ENCODE results near the gene ARL8B. TPM values are rescaled to one million over a fixed set of nuclear protein-coding genes. Genes with fewer than 3 reads are reported as not detected.

ARL8B gene
- total and polyA plus RNA-seq, 2 experiments from 2014 or later, result 47.2 to 72.9 TPM

DNA sequence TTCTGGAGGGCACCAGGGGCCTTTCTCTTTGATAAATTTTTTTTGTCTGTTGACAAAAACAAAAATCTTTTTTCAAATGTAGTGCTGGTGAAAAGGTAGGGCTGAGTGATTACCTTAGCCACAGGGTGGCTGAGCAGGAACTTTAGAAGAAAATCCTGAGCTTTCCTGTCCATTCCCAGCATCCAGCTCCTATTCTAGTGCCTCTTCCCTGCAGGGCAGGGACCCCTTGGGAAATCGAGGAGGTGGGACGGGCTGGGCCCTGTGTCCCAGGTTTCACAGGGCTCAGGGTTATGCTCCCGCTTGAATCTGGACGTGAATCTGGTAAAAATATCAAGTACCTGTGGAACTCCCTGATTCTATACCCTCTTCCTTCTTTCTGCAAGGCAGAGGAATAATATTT is 97.1 kb downstream of the ARL8B start:
- 73 to 83% methylated on average over 4 of the region's 4 CpGs for WGBS, 2 experiments (ENCODE audit: low coverage in 1 of 2, low lambda C conversion rate in 2 of 2, missing lambda C conversion rate in 2 of 2)
- Histone ChIP-seq H3K4me2 (ENCODE audit: unreplicated experiment) (no peak overlapping the region), H3K9me3 (ENCODE audit: low read depth) (no peaks in the 10 kb centered on the region), H3K36me3 (ENCODE audit: low read depth) (peaks cover 35% of the 10 kb centered on the region; the same call in 1 of the 2 replicates), H2AFZ (no peak overlapping the region), H3K9me2 (ENCODE audit: insufficient read depth) (no peaks in the 10 kb centered on the region), H4K20me1 (ENCODE audit: insufficient read depth) (no peaks in the 10 kb centered on the region), H3K9ac (no peak overlapping the region), H3K27me3 (replicated peaks; ENCODE audit: insufficient read depth) (no peaks in the 10 kb centered on the region), H3K27ac (no peak overlapping the region), H3K4me3 (no peak overlapping the region), H3K4me1 (ENCODE audit: insufficient read depth) (no peaks in the 10 kb centered on the region), H3K79me2 (ENCODE audit: insufficient read depth) (no peaks in the 10 kb centered on the region), H3F3A (ENCODE audit: insufficient read depth) (peaks cover 10% of the 10 kb centered on the region; the same call in 1 of the 2 replicates)
- TF ChIP-seq EZH2 (IDR thresholded peaks at IDR 0.05; ENCODE audit: insufficient read depth, poor library complexity, severe bottlenecking) (no peak), EZH2phosphoT487 (IDR thresholded peaks at IDR 0.05; ENCODE audit: insufficient read depth, low read depth) (no peak)
- in situ Hi-C loops (cut with MboI), result no loop called here
- no peak for DNase-seq

DNA sequence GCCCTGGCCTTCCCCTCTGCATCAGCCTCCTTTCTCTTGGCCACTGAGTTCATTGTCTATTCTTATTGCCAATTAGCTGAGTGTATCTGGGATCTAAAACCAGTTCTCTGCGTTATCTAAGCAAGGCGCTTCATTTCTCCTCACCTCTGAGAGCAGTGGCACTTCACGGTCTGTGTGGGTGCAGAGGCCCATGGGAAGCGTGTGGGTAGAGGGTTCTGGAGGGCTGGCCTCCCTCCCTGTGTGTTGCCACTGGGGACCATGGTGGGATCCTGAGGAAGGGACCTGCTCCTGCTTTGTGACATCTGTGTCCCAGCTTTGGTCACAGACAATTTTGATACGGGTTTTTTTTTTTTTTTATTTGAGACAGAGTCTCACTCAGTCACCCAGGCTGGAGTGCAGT is 98.1 kb downstream of the ARL8B start:
- Histone ChIP-seq H3F3A (ENCODE audit: insufficient read depth) (peaks cover 10% of the 10 kb centered on the region; the same call in 1 of the 2 replicates), H4K20me1 (ENCODE audit: insufficient read depth) (no peaks in the 10 kb centered on the region), H3K36me3 (ENCODE audit: low read depth) (peaks cover 27% of the 10 kb centered on the region; the same call in 1 of the 2 replicates), H3K4me2 (ENCODE audit: unreplicated experiment) (no peak overlapping the region), H3K9ac (no peak overlapping the region), H3K4me3 (no peak overlapping the region), H3K9me2 (ENCODE audit: insufficient read depth) (no peaks in the 10 kb centered on the region), H3K4me1 (ENCODE audit: insufficient read depth) (no peaks in the 10 kb centered on the region), H3K79me2 (ENCODE audit: insufficient read depth) (no peaks in the 10 kb centered on the region), H3K27ac (no peak overlapping the region), H3K27me3 (replicated peaks; ENCODE audit: insufficient read depth) (no peaks in the 10 kb centered on the region), H2AFZ (no peak overlapping the region), H3K9me3 (ENCODE audit: low read depth) (no peaks in the 10 kb centered on the region)
- in situ Hi-C loops (cut with MboI), result no loop called here
- WGBS, 2 experiments (ENCODE audit: low coverage in 1 of 2, low lambda C conversion rate in 2 of 2, missing lambda C conversion rate in 2 of 2), result 70 to 72% methylated on average over 5 of the region's 5 CpGs
- TF ChIP-seq EZH2 (IDR thresholded peaks at IDR 0.05; ENCODE audit: insufficient read depth, poor library complexity, severe bottlenecking), result no peak
- no peak for TF ChIP-seq EZH2phosphoT487 (IDR thresholded peaks at IDR 0.05; ENCODE audit: insufficient read depth, low read depth)
- DNase-seq, result no peak

DNA sequence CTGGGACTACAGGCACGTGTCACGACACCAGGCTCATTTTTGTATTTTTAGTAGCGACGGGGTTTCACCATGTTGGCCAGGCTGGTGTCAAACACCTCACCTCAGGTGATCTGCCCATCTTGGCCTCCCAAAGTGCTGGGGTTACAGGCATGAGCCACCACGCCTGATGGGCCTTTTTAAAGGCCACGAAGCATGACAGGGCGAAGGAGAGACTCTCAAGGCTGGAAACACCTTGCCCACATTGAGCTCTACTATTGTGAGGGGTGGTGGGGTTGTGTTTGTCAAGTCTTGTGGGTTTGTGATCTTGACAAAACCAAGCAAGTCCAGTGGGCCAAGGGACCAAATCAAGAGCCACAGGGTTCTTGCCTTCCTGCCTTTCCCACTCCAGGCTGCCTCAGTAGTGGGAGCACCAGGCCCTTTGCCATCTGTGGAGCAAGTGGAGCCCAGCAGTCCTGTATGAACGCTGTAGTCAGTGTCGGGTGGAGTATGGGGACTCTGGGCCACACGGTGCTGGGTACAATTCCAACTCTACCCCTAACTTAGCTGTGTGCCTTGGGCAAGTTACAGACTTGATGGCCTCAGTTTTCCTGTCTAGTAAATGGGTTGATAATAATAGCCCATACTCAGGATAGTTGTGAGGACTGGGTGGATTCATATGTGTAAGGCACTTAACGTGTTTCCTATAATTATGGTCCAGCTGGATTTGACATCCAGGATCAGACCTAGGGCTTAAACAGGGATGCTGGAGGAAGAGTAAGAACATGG is 98.8 kb downstream of the ARL8B start:
- no peak for DNase-seq
- Histone ChIP-seq H3K4me2 (ENCODE audit: unreplicated experiment) (no peak overlapping the region), H3K9me2 (ENCODE audit: insufficient read depth) (no peaks in the 10 kb centered on the region), H2AFZ (no peak overlapping the region), H3K79me2 (ENCODE audit: insufficient read depth) (no peaks in the 10 kb centered on the region), H4K20me1 (ENCODE audit: insufficient read depth) (no peaks in the 10 kb centered on the region), H3K9me3 (ENCODE audit: low read depth) (no peaks in the 10 kb centered on the region), H3K9ac (no peak overlapping the region), H3K36me3 (ENCODE audit: low read depth) (peaks cover 22% of the 10 kb centered on the region; the same call in 1 of the 2 replicates), H3K4me3 (no peak overlapping the region), H3K4me1 (ENCODE audit: insufficient read depth) (no peaks in the 10 kb centered on the region), H3K27ac (no peak overlapping the region), H3K27me3 (replicated peaks; ENCODE audit: insufficient read depth) (no peaks in the 10 kb centered on the region), H3F3A (ENCODE audit: insufficient read depth) (peaks cover 10% of the 10 kb centered on the region; the same call in 1 of the 2 replicates)
- WGBS, 2 experiments (ENCODE audit: low coverage in 1 of 2, low lambda C conversion rate in 2 of 2, missing lambda C conversion rate in 2 of 2), result 92 to 94% methylated on average over 11 of the region's 11 CpGs
- TF ChIP-seq EZH2 (IDR thresholded peaks at IDR 0.05; ENCODE audit: insufficient read depth, poor library complexity, severe bottlenecking), result no peak
- no peak for TF ChIP-seq EZH2phosphoT487 (IDR thresholded peaks at IDR 0.05; ENCODE audit: insufficient read depth, low read depth)
- in situ Hi-C loops (cut with MboI), result no loop called here

DNA sequence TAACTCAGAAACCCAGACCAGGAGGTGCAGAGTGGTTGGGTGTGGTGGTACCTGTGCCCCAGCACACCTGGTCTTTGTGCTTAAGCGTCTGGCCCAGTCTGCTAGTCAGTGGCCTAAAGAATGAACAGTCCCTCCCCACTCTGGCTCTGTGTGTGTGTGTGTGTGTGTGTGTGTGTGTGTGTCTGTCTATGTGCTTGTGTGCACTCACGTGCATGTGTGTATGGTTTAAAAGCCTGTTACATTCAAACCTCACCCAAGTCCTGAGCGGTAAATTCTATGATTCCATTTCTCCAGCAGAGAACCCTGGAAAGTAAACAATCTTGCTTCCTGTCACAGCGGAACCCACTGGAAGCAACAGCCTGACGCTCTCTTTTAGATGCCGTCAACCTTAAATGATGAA is 99.6 kb downstream of the ARL8B start:
- H3K79me2 ChIP-seq (ENCODE audit: insufficient read depth), result no peaks in the 10 kb centered on the region
- no peaks in the 10 kb centered on the region for H3K9me2 ChIP-seq (ENCODE audit: insufficient read depth)
- H4K20me1 ChIP-seq (ENCODE audit: insufficient read depth), result no peaks in the 10 kb centered on the region
- no peak overlapping the region for H2AFZ ChIP-seq
- H3F3A ChIP-seq (ENCODE audit: insufficient read depth), result peaks cover 10% of the 10 kb centered on the region; the same call in 1 of the 2 replicates
- H3K27ac ChIP-seq, result no peak overlapping the region
- TF ChIP-seq EZH2 (IDR thresholded peaks at IDR 0.05; ENCODE audit: insufficient read depth, poor library complexity, severe bottlenecking) (no peak), EZH2phosphoT487 (IDR thresholded peaks at IDR 0.05; ENCODE audit: insufficient read depth, low read depth) (no peak)
- H3K36me3 ChIP-seq (ENCODE audit: low read depth), result peaks cover 13% of the 10 kb centered on the region; the same call in 1 of the 2 replicates
- H3K9ac ChIP-seq, result no peak overlapping the region
- 70 to 76% methylated on average over 6 of the region's 6 CpGs for WGBS, 2 experiments (ENCODE audit: low coverage in 1 of 2, low lambda C conversion rate in 2 of 2, missing lambda C conversion rate in 2 of 2)
- no peak overlapping the region for H3K4me3 ChIP-seq
- H3K4me1 ChIP-seq (ENCODE audit: insufficient read depth), result no peaks in the 10 kb centered on the region
- H3K9me3 ChIP-seq (ENCODE audit: low read depth), result no peaks in the 10 kb centered on the region
- H3K27me3 ChIP-seq (replicated peaks; ENCODE audit: insufficient read depth), result no peaks in the 10 kb centered on the region
- no peak for DNase-seq
- in situ Hi-C loops (cut with MboI), result no loop called here
- no peak overlapping the region for H3K4me2 ChIP-seq (ENCODE audit: unreplicated experiment)
